ENCODE data around the gene THSD7B.
"Not testable (repeated sequence)": the region's sequence is repeated elsewhere in the genome, so short reads cannot be mapped to it uniquely, and the experiment has no call there.

Gene THSD7B

GRCh38 chr2:136741471-136741870 is 23.9 kb upstream of the THSD7B start:
- TF ChIP-seq CTCF (IDR thresholded peaks at IDR 0.05; ENCODE audit: borderline replicate concordance, insufficient read depth, low read depth, low read length) = no peak
- H3K4me3 ChIP-seq (ENCODE audit: low read depth, low read length) = no peak overlapping the region

- H3K4me3 ChIP-seq (ENCODE audit: low read depth, low read length) = no peak overlapping the region
- TF ChIP-seq CTCF (IDR thresholded peaks at IDR 0.05; ENCODE audit: borderline replicate concordance, insufficient read depth, low read depth, low read length) = no peak
These were observed 15.3 kb upstream of the THSD7B start for GRCh38 chr2:136750065-136750464.

GRCh38 chr2:136751406-136751805 is 13.9 kb upstream of the THSD7B start:
- no peak overlapping the region for H3K4me3 ChIP-seq (ENCODE audit: low read depth, low read length)
- no peak for TF ChIP-seq CTCF (IDR thresholded peaks at IDR 0.05; ENCODE audit: borderline replicate concordance, insufficient read depth, low read depth, low read length)

- not testable (repeated sequence) for H3K4me3 ChIP-seq (ENCODE audit: low read depth, low read length)
These were observed 6.8 kb upstream of the THSD7B start for GRCh38 chr2:136758504-136758903.

GRCh38 chr2:136764452-136765255 is 691 bp upstream of the THSD7B start:
- no peak for TF ChIP-seq CTCF (IDR thresholded peaks at IDR 0.05; ENCODE audit: borderline replicate concordance, insufficient read depth, low read depth, low read length)
- no peak overlapping the region for H3K4me3 ChIP-seq (ENCODE audit: low read depth, low read length)

- H3K4me3 ChIP-seq (ENCODE audit: low read depth, low read length) = no peak overlapping the region
- TF ChIP-seq CTCF (IDR thresholded peaks at IDR 0.05; ENCODE audit: borderline replicate concordance, insufficient read depth, low read depth, low read length) = no peak
These were observed 694 bp downstream of the THSD7B start for GRCh38 chr2:136766073-136766404.

- H3K4me3 ChIP-seq (ENCODE audit: low read depth, low read length) = no peak overlapping the region
- TF ChIP-seq CTCF (IDR thresholded peaks at IDR 0.05; ENCODE audit: borderline replicate concordance, insufficient read depth, low read depth, low read length) = no peak
These were observed 1.7 kb downstream of the THSD7B start for GRCh38 chr2:136767030-136767429.
